Neuronal stem cell (in vitro differentiated cells): ENCODE measurements around the gene ZNF319.

Experiments
- DNase-seq: peaks from one replicate; pipeline ENCODE4 v3.0.0-alpha.2; 2013; ENCODE audit warnings: low spot score
- H2AFZ ChIP-seq: one replicate; pipeline ENCODE4 v1.6.1; 2013; ENCODE audit warnings: mild to moderate bottlenecking, low read length, inconsistent platforms
- H2AK5ac ChIP-seq: 2 replicates; pipeline ENCODE4 v1.6.1; 2013; ENCODE audit warnings: low read depth, mild to moderate bottlenecking, inconsistent platforms, low read length, moderate library complexity, mixed read lengths
- H2BK120ac ChIP-seq: 2 replicates; pipeline ENCODE4 v1.6.1; 2013; ENCODE audit warnings: low read depth, mild to moderate bottlenecking, inconsistent platforms, low read length, moderate library complexity, mixed read lengths
- H2BK12ac ChIP-seq: one replicate; pipeline ENCODE4 v1.6.1; 2013; ENCODE audit warnings: low read length, inconsistent platforms
- H2BK15ac ChIP-seq: 2 replicates; pipeline ENCODE4 v1.6.1; 2013; ENCODE audit warnings: mild to moderate bottlenecking, low read length, inconsistent platforms, mixed read lengths
- H2BK5ac ChIP-seq: one replicate; pipeline ENCODE4 v1.6.1; 2013; ENCODE audit warnings: inconsistent platforms, mild to moderate bottlenecking, low read length, moderate library complexity
- H3K14ac ChIP-seq: one replicate; pipeline ENCODE4 v1.6.1; 2013; ENCODE audit warnings: low read length, inconsistent platforms
- H3K18ac ChIP-seq: 2 replicates; pipeline ENCODE4 v1.6.1; 2013; ENCODE audit warnings: low read length, inconsistent platforms
- H3K23ac ChIP-seq: 2 replicates; pipeline ENCODE4 v1.6.1; 2013; ENCODE audit warnings: low read depth, mild to moderate bottlenecking, mixed read lengths, low read length, inconsistent platforms; ENCODE audit not compliant: poor library complexity
- H3K27ac ChIP-seq: replicated peaks from 3 replicates; pipeline ENCODE4 v1.5.1; 2013; ENCODE audit warnings: low read length, inconsistent platforms
- H3K27me3 ChIP-seq, 3 experiments: 2 replicates each; pipeline ENCODE4 v1.6.1; 2013; ENCODE audit warnings: low read length in 3 of 3, mild to moderate bottlenecking in 2 of 3, inconsistent platforms in 1 of 3, low read depth in 1 of 3, mixed read lengths in 1 of 3, moderate library complexity in 1 of 3; ENCODE audit not compliant: control insufficient read depth in 3 of 3, insufficient read depth in 3 of 3
- H3K36me3 ChIP-seq, 2 donors: replicated peaks in 1 of 2; 2 replicates each; pipeline ENCODE4 v1.6.1; 2013; ENCODE audit warnings: low read length in 2 of 2; ENCODE audit not compliant: control insufficient read depth in 2 of 2, insufficient read depth in 2 of 2
- H3K4ac ChIP-seq: 2 replicates; pipeline ENCODE4 v1.6.1; 2013; ENCODE audit warnings: inconsistent platforms, mild to moderate bottlenecking, low read length, moderate library complexity
- H3K4me1 ChIP-seq, 2 donors: 1 replicate in 1 of 2; 2 replicates in 1 of 2; pipeline ENCODE4 v1.6.1; 2013; ENCODE audit warnings: low read length in 2 of 2, low read depth in 1 of 2; ENCODE audit not compliant: control insufficient read depth in 2 of 2, insufficient read depth in 1 of 2
- H3K4me2 ChIP-seq: one replicate; pipeline ENCODE4 v1.6.1; 2013; ENCODE audit warnings: mild to moderate bottlenecking, low read length, inconsistent platforms; ENCODE audit not compliant: insufficient read depth, poor library complexity, severe bottlenecking
- H3K4me3 ChIP-seq, 2 donors: 2 replicates each; pipeline ENCODE4 v1.5.1; 2013; ENCODE audit warnings: low read length in 2 of 2, mild to moderate bottlenecking in 2 of 2, inconsistent platforms in 1 of 2, moderate library complexity in 1 of 2
- H3K79me1 ChIP-seq: one replicate; pipeline ENCODE4 v1.6.1; 2013; ENCODE audit warnings: low read depth, mild to moderate bottlenecking, inconsistent platforms, low read length, moderate library complexity
- H3K9ac ChIP-seq: one replicate; pipeline ENCODE4 v1.6.1; 2013; ENCODE audit warnings: mild to moderate bottlenecking, low read depth, low read length, inconsistent platforms; ENCODE audit not compliant: poor library complexity
- H3K9me3 ChIP-seq, 2 donors: replicated peaks in 1 of 2; 2 replicates each; pipeline versions ENCODE3 to v1.6.1; 2013; ENCODE audit warnings: low read length in 2 of 2, mild to moderate bottlenecking in 2 of 2, inconsistent platforms in 1 of 2, low read depth in 1 of 2, mixed read lengths in 1 of 2, moderate library complexity in 1 of 2; ENCODE audit not compliant: control insufficient read depth in 2 of 2, insufficient read depth in 1 of 2
- H4K8ac ChIP-seq: one replicate; pipeline ENCODE4 v1.6.1; 2013; ENCODE audit warnings: low read depth, mild to moderate bottlenecking, inconsistent platforms, low read length, moderate library complexity
- H4K91ac ChIP-seq: one replicate; pipeline ENCODE4 v1.6.1; 2013; ENCODE audit warnings: low read length, low read depth, mild to moderate bottlenecking, inconsistent platforms; ENCODE audit not compliant: poor library complexity
- WGBS, 2 donors: extraction: QIAGEN DNeasy Blood & Tissue Kit; methylation state at CpG; one replicate each; pipeline ENCODE4 v1.1.7; 2013; ENCODE audit warnings: missing lambda C conversion rate in 2 of 2, mixed read lengths in 1 of 2; ENCODE audit not compliant: insufficient read length in 2 of 2, insufficient replicate concordance in 1 of 2; ENCODE audit errors: extremely low coverage in 2 of 2; 5-methylcytosine and 5-hydroxymethylcytosine counted together

ZNF319 gene

DNA sequence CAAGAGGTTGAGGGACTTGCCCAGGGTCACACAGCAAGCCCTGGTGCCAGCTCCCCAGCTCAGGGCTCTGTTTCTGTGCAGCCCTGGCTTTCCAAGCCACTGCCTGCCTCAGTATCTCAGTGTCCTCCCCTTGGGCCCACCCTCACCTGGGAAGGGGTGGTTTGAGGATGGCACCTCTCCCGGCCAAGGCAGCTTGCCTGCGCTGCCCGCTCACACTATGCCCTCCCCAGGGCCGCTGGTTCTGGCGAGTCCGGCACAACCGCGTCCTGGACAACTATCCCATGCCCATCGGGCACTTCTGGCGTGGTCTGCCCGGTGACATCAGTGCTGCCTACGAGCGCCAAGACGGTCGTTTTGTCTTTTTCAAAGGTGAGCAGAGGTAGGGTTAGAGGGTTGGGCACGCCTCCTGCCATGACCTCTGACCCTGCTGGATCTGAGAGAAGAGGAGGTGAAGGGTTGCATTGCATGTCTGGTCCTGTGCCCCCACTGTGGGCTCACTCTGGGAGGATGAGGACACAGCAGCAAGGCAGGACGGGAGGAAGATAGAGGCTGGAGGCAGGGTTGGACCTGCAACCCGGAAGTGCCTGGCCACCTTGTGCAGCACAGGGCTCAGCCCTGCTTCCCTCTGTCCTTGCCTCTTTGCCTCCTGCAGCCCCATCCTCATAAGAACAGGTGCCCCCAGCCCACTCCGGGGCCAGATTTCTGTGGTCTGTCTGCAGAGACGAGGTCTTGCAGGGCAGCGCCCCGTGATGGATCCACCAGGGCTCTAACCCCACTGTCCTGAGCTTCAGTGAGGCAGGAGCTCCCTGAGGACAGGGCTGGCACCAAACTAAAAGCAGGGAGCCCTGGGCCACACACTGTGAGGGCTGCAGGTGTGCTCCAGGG lies 41.8 kb upstream of the ZNF319 start:
- peaks cover 19 to 32% of the 10 kb centered on the region in 2 donors for H3K36me3 ChIP-seq
- no peak overlapping the region for H3K27ac ChIP-seq
- no CpG with 5 or more reads among the region's 22 CpGs for WGBS, 2 donors
- H3K79me1 ChIP-seq, result peaks cover 6% of the 10 kb centered on the region
- H2AFZ ChIP-seq, result no peak overlapping the region
- no peaks in the 10 kb centered on the region for H3K27me3 ChIP-seq
- H3K4ac ChIP-seq, result no peak overlapping the region
- H4K91ac ChIP-seq, result no peak overlapping the region
- no peak overlapping the region for H2BK120ac ChIP-seq
- peaks cover under 1 to 1% of the 10 kb centered on the region in 2 donors for H3K4me1 ChIP-seq
- peak overlapping the region; percentile 43 for H4K8ac ChIP-seq
- H3K23ac ChIP-seq, result peak overlapping the region; percentile 55
- H2BK15ac ChIP-seq, result no peak overlapping the region
- DNase-seq, result no peak
- H2BK12ac ChIP-seq, result peak overlapping the region; percentile 41
- H3K4me2 ChIP-seq, result no peak overlapping the region
- H3K9ac ChIP-seq, result peak overlapping the region; percentile 70
- peak overlapping the region; percentile 48 for H3K18ac ChIP-seq
- H2AK5ac ChIP-seq, result no peak overlapping the region
- no peak overlapping the region for H3K4me3 ChIP-seq
- peaks cover 0 to 2% of the 10 kb centered on the region in 2 donors for H3K9me3 ChIP-seq
- H2BK5ac ChIP-seq, result peak overlapping the region; percentile 39
- H3K14ac ChIP-seq, result peak overlapping the region; percentile 71

DNA sequence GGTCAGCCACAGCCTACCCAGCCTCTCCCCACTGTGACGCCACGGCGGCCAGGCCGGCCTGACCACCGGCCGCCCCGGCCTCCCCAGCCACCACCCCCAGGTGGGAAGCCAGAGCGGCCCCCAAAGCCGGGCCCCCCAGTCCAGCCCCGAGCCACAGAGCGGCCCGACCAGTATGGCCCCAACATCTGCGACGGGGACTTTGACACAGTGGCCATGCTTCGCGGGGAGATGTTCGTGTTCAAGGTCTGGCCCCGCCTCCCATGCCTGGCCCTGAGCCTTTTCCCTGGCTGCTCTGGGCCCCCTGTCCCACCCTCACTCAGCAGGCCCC lies 41.1 kb upstream of the ZNF319 start:
- no CpG with 5 or more reads among the region's 18 CpGs for WGBS, 2 donors
- Histone ChIP-seq H2AFZ (no peak overlapping the region), H3K4ac (no peak overlapping the region), H3K4me2 (no peak overlapping the region), H3K23ac (peak overlapping the region; percentile 55), H3K27me3 (no peaks in the 10 kb centered on the region), H3K27ac (no peak overlapping the region), H2BK12ac (no peak overlapping the region), H3K18ac (no peak overlapping the region), H3K14ac (no peak overlapping the region), H2BK15ac (no peak overlapping the region), H3K4me1 (no peaks in the 10 kb centered on the region), H4K91ac (no peak overlapping the region), H2BK120ac (no peak overlapping the region), H3K79me1 (peaks cover 6% of the 10 kb centered on the region), H3K36me3 (peaks cover 19 to 32% of the 10 kb centered on the region in 2 donors), H4K8ac (no peak overlapping the region), H3K9ac (no peak overlapping the region), H2AK5ac (no peak overlapping the region), H3K4me3 (no peak overlapping the region), H2BK5ac (peak overlapping the region; percentile 39), H3K9me3 (peaks cover 0 to 2% of the 10 kb centered on the region in 2 donors)
- no peak for DNase-seq

DNA sequence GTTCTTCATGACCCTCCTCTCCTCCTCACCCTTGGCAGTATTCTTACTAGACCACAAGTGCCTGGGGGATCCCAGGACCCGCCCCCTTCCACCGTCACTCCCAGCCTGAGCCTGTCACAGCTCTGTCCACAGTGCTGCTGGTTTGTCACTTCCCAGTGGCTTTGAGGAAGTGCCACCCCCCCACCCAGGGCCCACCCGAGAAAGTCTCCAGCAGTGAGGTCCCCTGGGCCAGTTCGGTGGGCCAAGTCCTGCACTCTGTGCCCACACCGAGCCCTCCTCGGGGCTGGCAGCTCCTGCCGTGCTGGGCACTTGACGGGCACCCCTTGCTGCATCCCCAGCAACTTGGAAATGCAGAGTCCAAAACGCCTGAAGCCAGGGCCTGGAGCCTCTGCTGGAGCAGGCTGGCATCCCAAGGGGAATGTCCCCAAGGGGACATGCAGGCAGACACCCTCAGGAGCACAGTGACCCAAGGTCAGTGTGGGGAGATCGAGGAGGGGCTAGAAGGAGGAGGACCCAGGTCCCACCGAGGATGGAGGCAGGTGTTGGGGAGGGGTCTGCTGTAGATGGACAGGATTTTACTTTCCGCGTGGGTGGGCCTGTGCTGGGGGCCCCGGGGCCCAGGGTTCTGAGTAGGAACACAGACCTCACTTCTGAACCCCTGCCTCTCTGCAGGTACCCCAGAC lies 40.6 kb upstream of the ZNF319 start:
- Histone ChIP-seq H4K91ac (no peak overlapping the region), H3K4ac (no peak overlapping the region), H3K4me2 (no peak overlapping the region), H3K4me1 (no peaks in the 10 kb centered on the region), H3K27ac (no peak overlapping the region), H3K27me3 (no peaks in the 10 kb centered on the region), H3K9ac (no peak overlapping the region), H2BK5ac (peak overlapping the region; percentile 39), H2BK12ac (no peak overlapping the region), H2BK120ac (no peak overlapping the region), H2BK15ac (no peak overlapping the region), H2AFZ (no peak overlapping the region), H3K14ac (no peak overlapping the region), H3K79me1 (peaks cover 7% of the 10 kb centered on the region), H4K8ac (no peak overlapping the region), H3K4me3 (no peak overlapping the region), H3K36me3 (peaks cover 19 to 32% of the 10 kb centered on the region in 2 donors), H3K9me3 (peaks cover 0 to 2% of the 10 kb centered on the region in 2 donors), H2AK5ac (no peak overlapping the region), H3K18ac (no peak overlapping the region), H3K23ac (peak overlapping the region; percentile 65)
- DNase-seq, result no peak
- no CpG with 5 or more reads among the region's 14 CpGs for WGBS, 2 donors

DNA sequence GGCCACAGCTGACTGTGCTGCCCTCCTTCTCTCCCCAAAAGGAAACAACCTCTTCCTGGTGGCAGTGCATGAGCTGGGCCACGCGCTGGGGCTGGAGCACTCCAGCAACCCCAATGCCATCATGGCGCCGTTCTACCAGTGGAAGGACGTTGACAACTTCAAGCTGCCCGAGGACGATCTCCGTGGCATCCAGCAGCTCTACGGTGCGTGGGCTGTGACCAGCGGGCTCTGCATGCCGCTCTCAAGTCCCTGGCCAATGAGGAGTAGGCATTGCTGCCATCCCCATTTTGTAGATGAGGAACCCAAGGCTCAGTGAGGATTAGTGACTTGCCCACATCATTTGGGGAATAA lies 40.0 kb upstream of the ZNF319 start:
- no peaks in the 10 kb centered on the region for H3K4me1 ChIP-seq
- no peak overlapping the region for H3K27ac ChIP-seq
- H4K8ac ChIP-seq, result no peak overlapping the region
- peaks cover 0 to 2% of the 10 kb centered on the region in 2 donors for H3K9me3 ChIP-seq
- no peak overlapping the region for H2AFZ ChIP-seq
- H4K91ac ChIP-seq, result no peak overlapping the region
- H3K4me2 ChIP-seq, result no peak overlapping the region
- no peak overlapping the region for H2BK120ac ChIP-seq
- DNase-seq, result no peak
- peaks cover 19 to 32% of the 10 kb centered on the region in 2 donors for H3K36me3 ChIP-seq
- no CpG with 5 or more reads among the region's 12 CpGs for WGBS, 2 donors
- H2BK15ac ChIP-seq, result no peak overlapping the region
- H3K27me3 ChIP-seq, result no peaks in the 10 kb centered on the region
- no peak overlapping the region for H2AK5ac ChIP-seq
- peaks cover 8% of the 10 kb centered on the region for H3K79me1 ChIP-seq
- H2BK12ac ChIP-seq, result no peak overlapping the region
- H3K4me3 ChIP-seq, result no peak overlapping the region
- no peak overlapping the region for H3K14ac ChIP-seq
- no peak overlapping the region for H2BK5ac ChIP-seq
- peak overlapping the region; percentile 75 for H3K23ac ChIP-seq
- no peak overlapping the region for H3K9ac ChIP-seq
- peak overlapping the region; percentile 67 for H3K4ac ChIP-seq
- no peak overlapping the region for H3K18ac ChIP-seq
